ENCODE measurements around the gene LRRC49.
"Not testable (repeated sequence)": the region's sequence is repeated elsewhere in the genome, so short reads cannot be mapped to it uniquely, and the experiment has no call there.

LRRC49 gene

DNA sequence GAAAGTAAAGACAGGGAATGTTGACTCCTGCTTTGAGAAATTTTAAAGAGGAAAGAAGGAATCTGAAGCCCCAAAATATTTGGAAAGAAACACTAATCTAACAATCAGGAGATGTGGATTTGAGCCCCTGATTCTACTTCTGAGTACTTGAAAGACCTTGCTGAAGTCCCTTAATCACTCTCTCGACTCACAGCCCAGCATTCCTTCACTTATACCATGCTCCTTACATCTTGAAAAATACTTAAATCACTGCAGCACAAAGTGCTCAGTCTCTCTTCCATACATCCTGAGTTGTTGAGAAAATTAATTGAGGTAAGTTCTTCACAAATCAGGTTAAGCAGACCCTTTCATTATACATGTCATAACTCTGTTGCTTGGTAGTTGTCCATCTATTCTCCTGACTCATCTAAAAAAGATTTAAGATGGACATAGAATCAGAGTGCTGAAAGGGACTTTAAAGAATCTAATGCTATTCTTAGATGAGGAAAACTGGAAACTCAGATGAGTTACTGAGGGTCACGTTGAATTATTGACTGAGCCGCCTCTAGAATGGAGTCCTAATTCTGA lies 149.8 kb downstream of the LRRC49 start:
- no peaks in the 10 kb centered on the region for H3K36me3 ChIP-seq (ENCODE audit: insufficient read depth, low read length)
- H3K4me3 ChIP-seq (ENCODE audit: low read length, poor library complexity, severe bottlenecking): no peak overlapping the region
- H3K4me2 ChIP-seq (ENCODE audit: low read depth, low read length, poor library complexity, severe bottlenecking): no peak overlapping the region
- H3K4me1 ChIP-seq (ENCODE audit: insufficient read depth, low read length, poor library complexity, severe bottlenecking): no peaks in the 10 kb centered on the region
- H3K27me3 ChIP-seq (ENCODE audit: insufficient read depth, low read length, poor library complexity, severe bottlenecking): no peaks in the 10 kb centered on the region
- no peak overlapping the region for H3K9ac ChIP-seq (ENCODE audit: low read depth, low read length, poor library complexity, severe bottlenecking)
- H3K9me2 ChIP-seq (replicated peaks; ENCODE audit: low read depth, low read length): no peaks in the 10 kb centered on the region
- no peaks in the 10 kb centered on the region for H3K9me3 ChIP-seq (ENCODE audit: insufficient read depth, low read depth, low read length)
- no peak for TF ChIP-seq CTCF (conservative IDR thresholded peaks at IDR 0.05; ENCODE audit: low read length)
- TF ChIP-seq EZH2phosphoT487 (IDR thresholded peaks at IDR 0.05; ENCODE audit: borderline replicate concordance): no peak
- H4K20me1 ChIP-seq (ENCODE audit: insufficient read depth, low read length, poor library complexity, severe bottlenecking): no peaks in the 10 kb centered on the region
- no peaks in the 10 kb centered on the region for H3K79me2 ChIP-seq (ENCODE audit: insufficient read depth, low read length)
- no peaks in the 10 kb centered on the region for H3F3A ChIP-seq (ENCODE audit: low read depth)
- H2AFZ ChIP-seq (ENCODE audit: low read length): no peak overlapping the region

DNA sequence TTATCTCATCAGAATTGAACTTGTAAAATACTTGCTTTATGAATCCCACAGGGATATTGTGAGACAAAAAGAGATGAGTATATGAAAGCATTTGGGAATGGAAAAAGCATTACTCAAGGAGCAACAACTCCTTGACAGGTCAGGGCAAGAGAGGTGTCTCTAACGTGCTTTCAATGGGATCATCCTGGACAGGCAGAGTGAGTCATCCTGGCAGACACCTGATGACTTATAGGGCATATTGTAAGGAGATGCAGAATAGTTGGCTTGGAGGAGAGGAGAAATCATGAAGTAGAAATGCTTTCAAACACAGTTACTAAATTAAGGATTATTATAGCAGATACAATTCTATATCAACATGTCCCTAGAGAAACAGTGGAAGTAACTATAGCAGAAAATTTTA lies 150.7 kb downstream of the LRRC49 start:
- Histone ChIP-seq H3K4me3 (ENCODE audit: low read length, poor library complexity, severe bottlenecking) (no peak overlapping the region), H2AFZ (ENCODE audit: low read length) (no peak overlapping the region), H3K36me3 (ENCODE audit: insufficient read depth, low read length) (no peaks in the 10 kb centered on the region), H3K27me3 (ENCODE audit: insufficient read depth, low read length, poor library complexity, severe bottlenecking) (no peaks in the 10 kb centered on the region), H3K79me2 (ENCODE audit: insufficient read depth, low read length) (no peaks in the 10 kb centered on the region), H3F3A (ENCODE audit: low read depth) (no peaks in the 10 kb centered on the region), H3K4me1 (ENCODE audit: insufficient read depth, low read length, poor library complexity, severe bottlenecking) (no peaks in the 10 kb centered on the region), H3K9me3 (ENCODE audit: insufficient read depth, low read depth, low read length) (no peaks in the 10 kb centered on the region), H3K9me2 (replicated peaks; ENCODE audit: low read depth, low read length) (no peaks in the 10 kb centered on the region), H3K4me2 (ENCODE audit: low read depth, low read length, poor library complexity, severe bottlenecking) (no peak overlapping the region), H4K20me1 (ENCODE audit: insufficient read depth, low read length, poor library complexity, severe bottlenecking) (no peaks in the 10 kb centered on the region), H3K9ac (ENCODE audit: low read depth, low read length, poor library complexity, severe bottlenecking) (no peak overlapping the region)
- TF ChIP-seq CTCF (conservative IDR thresholded peaks at IDR 0.05; ENCODE audit: low read length) (no peak), EZH2phosphoT487 (IDR thresholded peaks at IDR 0.05; ENCODE audit: borderline replicate concordance) (no peak)

GRCh38 chr15:71044006-71044405 lies 151.4 kb downstream of the LRRC49 start:
- no peaks in the 10 kb centered on the region for H4K20me1 ChIP-seq (ENCODE audit: insufficient read depth, low read length, poor library complexity, severe bottlenecking)
- H3F3A ChIP-seq (ENCODE audit: low read depth): no peaks in the 10 kb centered on the region
- no peak overlapping the region for H3K4me3 ChIP-seq (ENCODE audit: low read length, poor library complexity, severe bottlenecking)
- H2AFZ ChIP-seq (ENCODE audit: low read length): no peak overlapping the region
- H3K79me2 ChIP-seq (ENCODE audit: insufficient read depth, low read length): no peaks in the 10 kb centered on the region
- H3K9me3 ChIP-seq (ENCODE audit: insufficient read depth, low read depth, low read length): no peaks in the 10 kb centered on the region
- H3K9me2 ChIP-seq (replicated peaks; ENCODE audit: low read depth, low read length): no peaks in the 10 kb centered on the region
- no peak overlapping the region for H3K4me2 ChIP-seq (ENCODE audit: low read depth, low read length, poor library complexity, severe bottlenecking)
- no peak overlapping the region for H3K9ac ChIP-seq (ENCODE audit: low read depth, low read length, poor library complexity, severe bottlenecking)
- no peaks in the 10 kb centered on the region for H3K27me3 ChIP-seq (ENCODE audit: insufficient read depth, low read length, poor library complexity, severe bottlenecking)
- H3K4me1 ChIP-seq (ENCODE audit: insufficient read depth, low read length, poor library complexity, severe bottlenecking): no peaks in the 10 kb centered on the region
- TF ChIP-seq EZH2phosphoT487 (IDR thresholded peaks at IDR 0.05; ENCODE audit: borderline replicate concordance) (no peak), CTCF (conservative IDR thresholded peaks at IDR 0.05; ENCODE audit: low read length) (no peak)
- H3K36me3 ChIP-seq (ENCODE audit: insufficient read depth, low read length): no peaks in the 10 kb centered on the region

- H3K4me2 ChIP-seq (ENCODE audit: low read depth, low read length, poor library complexity, severe bottlenecking); H3K4me3 ChIP-seq (ENCODE audit: low read length, poor library complexity, severe bottlenecking); H3K9me3 ChIP-seq (ENCODE audit: insufficient read depth, low read depth, low read length); H3K9me2 ChIP-seq (replicated peaks; ENCODE audit: low read depth, low read length); H3K27me3 ChIP-seq (ENCODE audit: insufficient read depth, low read length, poor library complexity, severe bottlenecking); H3F3A ChIP-seq (ENCODE audit: low read depth); H3K79me2 ChIP-seq (ENCODE audit: insufficient read depth, low read length); H3K9ac ChIP-seq (ENCODE audit: low read depth, low read length, poor library complexity, severe bottlenecking); H3K36me3 ChIP-seq (ENCODE audit: insufficient read depth, low read length); H2AFZ ChIP-seq (ENCODE audit: low read length); H4K20me1 ChIP-seq (ENCODE audit: insufficient read depth, low read length, poor library complexity, severe bottlenecking): not testable (repeated sequence)
- peaks cover 13% of the 10 kb centered on the region for H3K4me1 ChIP-seq (ENCODE audit: insufficient read depth, low read length, poor library complexity, severe bottlenecking)
These were observed 153.5 kb downstream of the LRRC49 start for GRCh38 chr15:71046146-71046545.

All from Loucy (cell line).